GM23338 (cell line): ENCODE measurements around the gene KRT74. TPM values are rescaled to one million over a fixed set of nuclear protein-coding genes. Genes with fewer than 3 reads are reported as not detected.

Experiments used
- ATAC-seq: fragments of 200-7000 bp; cut with Tn5 transposase; 3 replicates; pipeline ENCODE4 v1.9.1; 2020
- DNase-seq: peaks from one replicate; pipeline ENCODE4 v3.0.0-alpha.2; 2015; ENCODE audit warnings: low spot score
- H2AFZ ChIP-seq: fragments of 200-600 bp; sonication (generic); 2 replicates; pipeline ENCODE4 v1.8.0; 2016; ENCODE audit warnings: antibody characterized with exemption, mild to moderate bottlenecking, moderate library complexity
- H3F3A ChIP-seq: fragments of 200-600 bp; sonication (generic); replicated peaks from 2 replicates; pipeline ENCODE4 v1.8.0; 2017; ENCODE audit warnings: antibody characterized with exemption, mixed run types, low read depth
- H3K27ac ChIP-seq: fragments of 200-600 bp; sonication (generic); 2 replicates; pipeline ENCODE4 v1.6.1; 2016; ENCODE audit warnings: low read depth
- H3K27me3 ChIP-seq: fragments of 200-600 bp; sonication (generic); 2 replicates; pipeline ENCODE4 v1.8.0; 2016; ENCODE audit warnings: mild to moderate bottlenecking, mixed run types, moderate library complexity; ENCODE audit not compliant: insufficient read depth
- H3K36me3 ChIP-seq: fragments of 200-600 bp; sonication (generic); 2 replicates; pipeline ENCODE4 v1.8.0; 2016; ENCODE audit warnings: mild to moderate bottlenecking; ENCODE audit not compliant: insufficient read depth
- H3K4me1 ChIP-seq: fragments of 200-600 bp; sonication (generic); 2 replicates; pipeline ENCODE4 v1.8.0; 2016; ENCODE audit warnings: mild to moderate bottlenecking, moderate library complexity; ENCODE audit not compliant: insufficient read depth
- H3K4me2 ChIP-seq: fragments of 200-600 bp; sonication (generic); 2 replicates; pipeline ENCODE4 v1.7.1; 2017; ENCODE audit warnings: mixed run types
- H3K4me3 ChIP-seq: fragments of 200-600 bp; sonication (generic); 2 replicates; pipeline ENCODE4 v1.6.1; 2016; ENCODE audit warnings: mixed run types
- H3K79me2 ChIP-seq: fragments of 200-600 bp; sonication (generic); replicated peaks from 2 replicates; pipeline ENCODE4 v1.8.0; 2017; ENCODE audit warnings: mild to moderate bottlenecking; ENCODE audit not compliant: insufficient read depth
- H3K9me2 ChIP-seq: fragments of 200-600 bp; sonication (generic); 2 replicates; pipeline ENCODE4 v1.8.0; 2017; ENCODE audit not compliant: insufficient read depth
- H4K20me1 ChIP-seq: fragments of 200-600 bp; sonication (generic); replicated peaks from 2 replicates; pipeline ENCODE4 v1.8.0; 2017; ENCODE audit warnings: mild to moderate bottlenecking; ENCODE audit not compliant: insufficient read depth
- H3K27ac Mint-ChIP-seq: 2 replicates; pipeline ENCODE4 v1.8.0; 2020; ENCODE audit warnings: inconsistent platforms, mild to moderate bottlenecking, moderate library complexity, mixed read lengths
- H3K27me3 Mint-ChIP-seq: 3 replicates; pipeline ENCODE4 v1.8.0; 2022; ENCODE audit warnings: low read depth, mild to moderate bottlenecking, moderate library complexity, mixed read lengths, inconsistent platforms; ENCODE audit not compliant: insufficient read depth, poor library complexity
- H3K36me3 Mint-ChIP-seq: 3 replicates; pipeline ENCODE4 v1.8.0; 2021; ENCODE audit warnings: low read depth, mild to moderate bottlenecking, inconsistent platforms, moderate library complexity, mixed read lengths
- H3K4me1 Mint-ChIP-seq: 3 replicates; pipeline ENCODE4 v1.8.0; 2020; ENCODE audit warnings: mild to moderate bottlenecking, inconsistent platforms, mixed read lengths
- H3K4me3 Mint-ChIP-seq: 3 replicates; pipeline ENCODE4 v1.8.0; 2021; ENCODE audit warnings: moderate library complexity, mild to moderate bottlenecking, inconsistent platforms, mixed read lengths
- H3K9me3 Mint-ChIP-seq: 3 replicates; pipeline ENCODE4 v1.8.0; 2020; ENCODE audit warnings: moderate library complexity, mild to moderate bottlenecking, inconsistent platforms, mixed read lengths
- CREB1 ChIP-seq: fragments of 250-450 bp; sonication (Bioruptor Pico); IDR thresholded peaks from 2 replicates; pipeline ENCODE4 v1.5.0; 2020; ENCODE audit warnings: low read depth, mild to moderate bottlenecking, moderate library complexity
- EZH2phosphoT487 ChIP-seq: fragments of 200-600 bp; sonication (generic); IDR thresholded peaks from one replicate; pipeline ENCODE4 v1.8.1; 2018; ENCODE audit warnings: antibody characterized with exemption; ENCODE audit not compliant: unreplicated experiment
- JUNB ChIP-seq: IDR thresholded peaks from one replicate; pipeline ENCODE4 v1.6.1; 2016; ENCODE audit warnings: antibody characterized with exemption; ENCODE audit not compliant: unreplicated experiment
- NANOG ChIP-seq: IDR thresholded peaks from 2 replicates; pipeline ENCODE4 v1.6.1; 2016; ENCODE audit warnings: antibody characterized with exemption, borderline replicate concordance
- ZNF114 ChIP-seq: fragments of 250-450 bp; sonication (Bioruptor Pico); IDR thresholded peaks from 2 replicates; pipeline ENCODE4 v1.5.0; 2020; ENCODE audit warnings: mild to moderate bottlenecking, moderate library complexity
- ZNF331 ChIP-seq: fragments of 250-450 bp; sonication (Bioruptor Pico); IDR thresholded peaks from 2 replicates; pipeline ENCODE4 v1.5.0; 2020; ENCODE audit warnings: low read depth, mild to moderate bottlenecking, moderate library complexity
- polyA plus RNA-seq: library from polyadenylated mRNA; unstranded; fragments of >200 nt; fragmentation: Nextera tagmentation; extraction: Ambion mirVana; gene quantifications from 2 replicates; pipeline ENCODE4 v1.2.1, GENCODE V29; 2016
- total RNA-seq: library from RNA; depleted of rRNA; stranded (reverse); fragments of >200 nt; shearing (Covaris generic); gene quantifications from 2 replicates; pipeline ENCODE4 v1.2.3, GENCODE V29; 2014
- TF ChIP-seq, protein P1 (sequence below): fragments of 250-450 bp; sonication (Bioruptor Pico); IDR thresholded peaks from 2 replicates; pipeline ENCODE4 v1.5.0; 2020; ENCODE audit warnings: mild to moderate bottlenecking, moderate library complexity
- TF ChIP-seq, protein P2 (sequence below), 2 experiments: fragments of 200-600 bp in 1 of 2; sonication (generic) in 1 of 2; conservative IDR thresholded peaks; 2 replicates each; pipeline versions ENCODE4 v1.5.1 to v1.6.1; 2016 to 2017; ENCODE audit warnings: antibody characterized with exemption in 2 of 2, low read depth in 2 of 2, mild to moderate bottlenecking in 2 of 2, moderate library complexity in 1 of 2
- TF ChIP-seq, protein P3 (sequence below): IDR thresholded peaks from 2 replicates; pipeline ENCODE4 v1.6.1; 2016; ENCODE audit warnings: antibody characterized with exemption

The KRT74 gene
- total and polyA plus RNA-seq, 2 experiments from 2014 or later: not detected

DNA sequence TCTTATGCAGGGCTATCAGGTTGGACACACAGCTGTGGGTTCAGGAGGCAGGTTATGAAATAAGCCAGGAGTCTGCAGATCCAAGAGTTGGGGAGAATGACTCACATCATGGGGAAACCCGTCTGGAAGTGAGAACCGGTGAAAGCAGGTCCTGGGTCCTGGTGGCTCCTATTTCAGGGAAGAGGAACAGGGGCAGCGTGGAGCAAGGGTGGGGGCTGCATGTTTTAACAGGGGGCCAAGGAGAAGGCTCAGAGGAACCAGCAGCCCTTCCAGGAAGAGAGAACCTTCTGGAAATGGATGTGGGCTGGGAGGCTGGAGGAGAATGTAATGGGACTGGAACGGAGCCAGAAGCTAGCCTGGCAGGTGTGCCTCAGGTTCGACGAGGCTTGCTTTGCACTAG is 7.8 kb upstream of the KRT74 start (continued):
- TF ChIP-seq, protein P1, sequence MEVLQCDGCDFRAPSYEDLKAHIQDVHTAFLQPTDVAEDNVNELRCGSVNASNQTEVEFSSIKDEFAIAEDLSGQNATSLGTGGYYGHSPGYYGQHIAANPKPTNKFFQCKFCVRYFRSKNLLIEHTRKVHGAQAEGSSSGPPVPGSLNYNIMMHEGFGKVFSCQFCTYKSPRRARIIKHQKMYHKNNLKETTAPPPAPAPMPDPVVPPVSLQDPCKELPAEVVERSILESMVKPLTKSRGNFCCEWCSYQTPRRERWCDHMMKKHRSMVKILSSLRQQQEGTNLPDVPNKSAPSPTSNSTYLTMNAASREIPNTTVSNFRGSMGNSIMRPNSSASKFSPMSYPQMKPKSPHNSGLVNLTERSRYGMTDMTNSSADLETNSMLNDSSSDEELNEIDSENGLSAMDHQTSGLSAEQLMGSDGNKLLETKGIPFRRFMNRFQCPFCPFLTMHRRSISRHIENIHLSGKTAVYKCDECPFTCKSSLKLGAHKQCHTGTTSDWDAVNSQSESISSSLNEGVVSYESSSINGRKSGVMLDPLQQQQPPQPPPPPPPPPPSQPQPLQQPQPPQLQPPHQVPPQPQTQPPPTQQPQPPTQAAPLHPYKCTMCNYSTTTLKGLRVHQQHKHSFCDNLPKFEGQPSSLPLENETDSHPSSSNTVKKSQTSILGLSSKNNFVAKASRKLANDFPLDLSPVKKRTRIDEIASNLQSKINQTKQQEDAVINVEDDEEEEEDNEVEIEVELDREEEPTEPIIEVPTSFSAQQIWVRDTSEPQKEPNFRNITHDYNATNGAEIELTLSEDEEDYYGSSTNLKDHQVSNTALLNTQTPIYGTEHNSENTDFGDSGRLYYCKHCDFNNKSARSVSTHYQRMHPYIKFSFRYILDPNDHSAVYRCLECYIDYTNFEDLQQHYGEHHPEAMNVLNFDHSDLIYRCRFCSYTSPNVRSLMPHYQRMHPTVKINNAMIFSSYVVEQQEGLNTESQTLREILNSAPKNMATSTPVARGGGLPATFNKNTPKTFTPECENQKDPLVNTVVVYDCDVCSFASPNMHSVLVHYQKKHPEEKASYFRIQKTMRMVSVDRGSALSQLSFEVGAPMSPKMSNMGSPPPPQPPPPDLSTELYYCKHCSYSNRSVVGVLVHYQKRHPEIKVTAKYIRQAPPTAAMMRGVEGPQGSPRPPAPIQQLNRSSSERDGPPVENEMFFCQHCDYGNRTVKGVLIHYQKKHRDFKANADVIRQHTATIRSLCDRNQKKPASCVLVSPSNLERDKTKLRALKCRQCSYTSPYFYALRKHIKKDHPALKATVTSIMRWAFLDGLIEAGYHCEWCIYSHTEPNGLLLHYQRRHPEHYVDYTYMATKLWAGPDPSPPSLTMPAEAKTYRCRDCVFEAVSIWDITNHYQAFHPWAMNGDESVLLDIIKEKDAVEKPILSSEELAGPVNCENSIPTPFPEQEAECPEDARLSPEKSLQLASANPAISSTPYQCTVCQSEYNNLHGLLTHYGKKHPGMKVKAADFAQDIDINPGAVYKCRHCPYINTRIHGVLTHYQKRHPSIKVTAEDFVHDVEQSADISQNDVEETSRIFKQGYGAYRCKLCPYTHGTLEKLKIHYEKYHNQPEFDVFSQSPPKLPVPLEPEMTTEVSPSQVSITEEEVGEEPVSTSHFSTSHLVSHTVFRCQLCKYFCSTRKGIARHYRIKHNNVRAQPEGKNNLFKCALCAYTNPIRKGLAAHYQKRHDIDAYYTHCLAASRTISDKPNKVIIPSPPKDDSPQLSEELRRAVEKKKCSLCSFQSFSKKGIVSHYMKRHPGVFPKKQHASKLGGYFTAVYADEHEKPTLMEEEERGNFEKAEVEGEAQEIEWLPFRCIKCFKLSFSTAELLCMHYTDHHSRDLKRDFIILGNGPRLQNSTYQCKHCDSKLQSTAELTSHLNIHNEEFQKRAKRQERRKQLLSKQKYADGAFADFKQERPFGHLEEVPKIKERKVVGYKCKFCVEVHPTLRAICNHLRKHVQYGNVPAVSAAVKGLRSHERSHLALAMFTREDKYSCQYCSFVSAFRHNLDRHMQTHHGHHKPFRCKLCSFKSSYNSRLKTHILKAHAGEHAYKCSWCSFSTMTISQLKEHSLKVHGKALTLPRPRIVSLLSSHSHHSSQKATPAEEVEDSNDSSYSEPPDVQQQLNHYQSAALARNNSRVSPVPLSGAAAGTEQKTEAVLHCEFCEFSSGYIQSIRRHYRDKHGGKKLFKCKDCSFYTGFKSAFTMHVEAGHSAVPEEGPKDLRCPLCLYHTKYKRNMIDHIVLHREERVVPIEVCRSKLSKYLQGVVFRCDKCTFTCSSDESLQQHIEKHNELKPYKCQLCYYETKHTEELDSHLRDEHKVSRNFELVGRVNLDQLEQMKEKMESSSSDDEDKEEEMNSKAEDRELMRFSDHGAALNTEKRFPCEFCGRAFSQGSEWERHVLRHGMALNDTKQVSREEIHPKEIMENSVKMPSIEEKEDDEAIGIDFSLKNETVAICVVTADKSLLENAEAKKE: no peak
- TF ChIP-seq ZNF114 (CRISPR knock-in tag) (no peak), NANOG (no peak), CREB1 (CRISPR knock-in tag) (no peak), EZH2phosphoT487 (no peak), ZNF331 (CRISPR knock-in tag) (no peak)

DNA sequence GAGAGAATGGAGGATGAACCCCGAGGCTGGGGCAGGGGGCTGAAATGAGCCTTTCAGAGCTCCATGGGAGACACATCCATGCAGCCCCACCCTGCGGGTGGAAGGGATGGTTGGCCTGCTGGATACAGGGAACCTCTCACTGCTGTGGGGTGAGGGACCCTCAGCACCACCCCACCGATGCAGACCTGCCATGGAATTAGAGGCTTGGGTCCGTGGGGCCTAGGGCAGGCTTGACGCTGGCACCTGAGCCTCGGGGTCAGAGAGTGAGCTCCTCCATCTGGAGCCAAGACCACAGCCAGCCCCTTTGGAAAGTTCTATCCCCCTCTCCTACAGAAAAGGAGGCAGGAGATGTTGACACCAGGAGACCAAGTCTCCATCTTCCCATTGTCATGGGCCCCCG is 7.4 kb upstream of the KRT74 start:
- Mint-ChIP-seq H3K27me3 (peaks cover 9% of the 10 kb centered on the region), H3K4me3 (no peak overlapping the region), H3K27ac (no peak overlapping the region), H3K36me3 (no peaks in the 10 kb centered on the region), H3K4me1 (peaks cover 4% of the 10 kb centered on the region), H3K9me3 (no peaks in the 10 kb centered on the region)
- H3K27me3 ChIP-seq: no peaks in the 10 kb centered on the region
- H3F3A ChIP-seq: no peaks in the 10 kb centered on the region
- no peak overlapping the region for H3K4me2 ChIP-seq
- no peak for DNase-seq
- no peak for ATAC-seq
- no peaks in the 10 kb centered on the region for H3K79me2 ChIP-seq
- no peak overlapping the region for H3K27ac ChIP-seq
- H3K4me1 ChIP-seq: no peaks in the 10 kb centered on the region
- no peak overlapping the region for H2AFZ ChIP-seq
- no peaks in the 10 kb centered on the region for H4K20me1 ChIP-seq
- no peak overlapping the region for H3K4me3 ChIP-seq
- TF ChIP-seq, protein P2, sequence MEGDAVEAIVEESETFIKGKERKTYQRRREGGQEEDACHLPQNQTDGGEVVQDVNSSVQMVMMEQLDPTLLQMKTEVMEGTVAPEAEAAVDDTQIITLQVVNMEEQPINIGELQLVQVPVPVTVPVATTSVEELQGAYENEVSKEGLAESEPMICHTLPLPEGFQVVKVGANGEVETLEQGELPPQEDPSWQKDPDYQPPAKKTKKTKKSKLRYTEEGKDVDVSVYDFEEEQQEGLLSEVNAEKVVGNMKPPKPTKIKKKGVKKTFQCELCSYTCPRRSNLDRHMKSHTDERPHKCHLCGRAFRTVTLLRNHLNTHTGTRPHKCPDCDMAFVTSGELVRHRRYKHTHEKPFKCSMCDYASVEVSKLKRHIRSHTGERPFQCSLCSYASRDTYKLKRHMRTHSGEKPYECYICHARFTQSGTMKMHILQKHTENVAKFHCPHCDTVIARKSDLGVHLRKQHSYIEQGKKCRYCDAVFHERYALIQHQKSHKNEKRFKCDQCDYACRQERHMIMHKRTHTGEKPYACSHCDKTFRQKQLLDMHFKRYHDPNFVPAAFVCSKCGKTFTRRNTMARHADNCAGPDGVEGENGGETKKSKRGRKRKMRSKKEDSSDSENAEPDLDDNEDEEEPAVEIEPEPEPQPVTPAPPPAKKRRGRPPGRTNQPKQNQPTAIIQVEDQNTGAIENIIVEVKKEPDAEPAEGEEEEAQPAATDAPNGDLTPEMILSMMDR (conservative IDR thresholded peaks at IDR 0.05; ENCODE audit: low read depth in 2 of 2): no peak
- TF ChIP-seq ZNF114 (CRISPR knock-in tag) (no peak), JUNB (no peak)
- TF ChIP-seq, protein P3, sequence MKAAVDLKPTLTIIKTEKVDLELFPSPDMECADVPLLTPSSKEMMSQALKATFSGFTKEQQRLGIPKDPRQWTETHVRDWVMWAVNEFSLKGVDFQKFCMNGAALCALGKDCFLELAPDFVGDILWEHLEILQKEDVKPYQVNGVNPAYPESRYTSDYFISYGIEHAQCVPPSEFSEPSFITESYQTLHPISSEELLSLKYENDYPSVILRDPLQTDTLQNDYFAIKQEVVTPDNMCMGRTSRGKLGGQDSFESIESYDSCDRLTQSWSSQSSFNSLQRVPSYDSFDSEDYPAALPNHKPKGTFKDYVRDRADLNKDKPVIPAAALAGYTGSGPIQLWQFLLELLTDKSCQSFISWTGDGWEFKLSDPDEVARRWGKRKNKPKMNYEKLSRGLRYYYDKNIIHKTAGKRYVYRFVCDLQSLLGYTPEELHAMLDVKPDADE: no peak
- no peaks in the 10 kb centered on the region for H3K36me3 ChIP-seq
- H3K9me2 ChIP-seq: no peaks in the 10 kb centered on the region
